OCI-M1 (cell line): ENCODE measurements around the gene BACE2.
A peak's percentile ranks its signal among the peaks of the same experiment; 100 is the strongest.

Experiments used
- DNase-seq: peaks from one replicate; lab custom pipeline; 2025; lab: John Stamatoyannopoulos, UW

BACE2 gene

DNA sequence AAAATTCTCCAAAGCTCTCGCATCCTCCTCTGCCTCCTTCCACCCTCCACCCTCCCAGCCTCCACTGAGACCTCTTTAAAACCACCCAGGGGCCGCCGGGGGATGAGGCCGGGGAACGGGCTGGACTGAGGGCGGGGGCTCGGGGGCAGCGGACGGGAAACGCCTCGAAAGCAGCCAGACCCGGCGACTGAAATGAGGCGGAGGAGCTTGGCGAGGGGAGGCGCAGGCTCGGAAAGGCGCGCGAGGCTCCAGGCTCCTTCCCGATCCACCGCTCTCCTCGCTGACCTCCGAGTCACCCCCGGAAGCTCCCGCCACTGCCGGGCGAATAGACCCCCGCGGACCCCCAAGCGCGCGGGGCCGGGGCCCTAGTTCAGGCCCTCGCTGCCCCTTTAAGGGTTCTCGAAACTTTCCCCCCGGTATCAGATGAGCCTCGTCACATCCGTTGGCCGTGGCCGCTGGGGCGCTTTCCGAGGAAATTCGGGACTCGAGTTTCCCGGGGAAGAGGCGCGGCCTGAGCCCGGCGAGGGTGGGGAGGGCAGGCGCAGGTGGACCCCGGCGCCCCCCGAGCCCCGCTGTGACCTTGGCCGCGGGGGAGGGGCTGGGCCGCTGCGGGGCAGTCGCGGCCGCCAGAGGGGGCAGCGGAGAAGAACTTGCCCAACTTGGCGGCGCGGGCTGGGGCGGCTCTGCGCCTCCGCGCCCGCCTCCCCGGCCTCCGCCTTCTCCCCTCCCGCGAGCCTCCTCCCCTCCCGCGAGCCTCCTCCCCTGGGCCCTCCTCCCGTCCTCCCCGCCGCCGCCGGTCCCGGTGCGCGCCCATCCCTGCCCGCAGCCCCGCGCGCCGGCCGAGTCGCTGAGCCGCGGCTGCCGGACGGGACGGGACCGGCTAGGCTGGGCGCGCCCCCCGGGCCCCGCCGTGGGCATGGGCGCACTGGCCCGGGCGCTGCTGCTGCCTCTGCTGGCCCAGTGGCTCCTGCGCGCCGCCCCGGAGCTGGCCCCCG lies at the start of gene BACE2:
Gene BACE2, plus strand, starts transcription at position 813 of the 995 bp plus-strand sequence. Its CDS starts 104 bp downstream, at position 917.
- peak; percentile 59 for DNase-seq

DNA sequence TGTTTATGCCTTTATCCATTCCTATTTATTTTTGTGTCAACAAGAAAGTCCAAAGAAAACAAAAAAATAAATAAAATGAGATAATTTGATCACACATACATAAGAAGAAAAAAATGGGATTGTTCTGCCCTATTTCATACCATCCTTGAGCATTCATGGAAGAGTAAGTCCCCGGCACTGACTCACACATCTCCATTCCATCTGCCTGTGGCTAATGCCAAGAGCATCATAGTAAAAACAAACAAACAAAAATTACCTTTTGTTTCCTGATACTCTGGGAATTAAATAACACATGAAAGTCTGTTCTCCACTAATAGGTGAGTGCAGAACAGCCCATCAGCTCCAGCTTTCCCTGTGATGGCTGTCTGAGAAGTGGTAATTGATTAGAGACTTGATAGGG lies 48.1 kb upstream of the BACE2 start:
- DNase-seq = no peak

- DNase-seq = no peak
These were observed 47.0 kb upstream of the BACE2 start for GRCh38 chr21:41120997-41121396.

DNA sequence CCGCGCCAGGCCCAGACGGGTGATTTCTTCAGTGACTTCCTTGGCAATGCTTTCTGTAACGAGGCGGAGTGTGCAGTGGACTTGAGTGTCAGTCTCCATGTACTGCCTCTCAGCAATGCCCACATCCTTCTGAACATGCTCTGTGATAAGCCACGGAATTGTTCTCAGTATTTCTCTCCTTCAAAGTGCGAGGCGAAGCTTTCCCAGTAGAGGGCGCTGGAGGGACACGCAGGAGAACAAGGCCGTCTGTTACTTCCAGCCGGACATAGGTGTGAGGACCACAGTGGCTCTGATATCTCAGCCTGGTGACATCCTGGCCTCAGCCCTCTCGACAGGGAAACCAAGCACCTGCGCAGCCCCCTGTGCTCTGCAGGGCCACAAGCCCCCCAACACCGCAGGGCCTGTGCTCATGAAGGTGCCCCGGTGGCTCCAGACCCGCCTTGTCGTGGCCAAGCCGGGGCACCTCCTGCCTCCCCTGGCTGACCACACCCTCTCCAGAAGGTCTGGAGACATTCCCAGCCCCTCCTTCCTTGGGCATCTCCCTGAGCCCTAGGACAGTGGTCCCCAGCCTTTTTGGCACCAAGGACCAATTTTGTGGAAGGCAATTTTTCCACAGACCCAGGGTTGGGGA lies 46.1 kb upstream of the BACE2 start:
- peak; percentile 86 for DNase-seq

- no peak for DNase-seq
These were observed 43.2 kb upstream of the BACE2 start for GRCh38 chr21:41124641-41125201.

GRCh38 chr21:41128981-41129380 lies 39.0 kb upstream of the BACE2 start:
- no peak for DNase-seq

GRCh38 chr21:41130883-41131282 lies 37.1 kb upstream of the BACE2 start:
- DNase-seq = no peak

DNA sequence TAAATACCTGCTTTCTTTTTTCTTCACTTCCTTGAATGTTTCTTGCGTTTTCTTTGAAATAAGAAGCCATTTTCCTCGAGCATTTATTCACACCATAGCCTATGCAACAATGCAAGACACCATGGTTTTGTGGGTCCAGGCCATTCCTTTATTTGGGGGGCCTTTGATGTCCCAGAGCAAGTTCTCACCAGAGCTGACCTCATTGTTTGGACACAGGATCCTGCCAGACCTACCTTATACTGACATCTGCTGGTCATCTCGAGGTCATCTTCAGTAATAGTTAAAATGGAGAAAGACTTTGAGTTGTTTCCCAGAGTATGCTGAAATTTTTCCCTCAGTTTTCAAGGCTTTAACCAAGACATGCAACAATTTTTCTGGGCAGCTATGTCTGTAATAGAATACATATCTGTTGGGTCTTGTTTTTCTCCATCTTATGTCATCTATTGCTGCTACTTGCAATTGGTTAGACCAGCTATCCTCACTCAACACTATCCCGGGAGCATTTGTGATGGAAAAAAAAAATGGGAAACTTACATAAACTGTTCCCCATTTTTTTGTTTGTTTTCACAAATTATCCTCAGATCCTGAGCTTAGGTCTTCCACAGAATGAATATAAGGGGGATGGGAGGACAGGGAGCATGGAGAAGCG lies 34.0 kb upstream of the BACE2 start:
- DNase-seq = peak; percentile 53

- no peak for DNase-seq
These were observed 32.2 kb upstream of the BACE2 start for GRCh38 chr21:41135746-41136145.

DNA sequence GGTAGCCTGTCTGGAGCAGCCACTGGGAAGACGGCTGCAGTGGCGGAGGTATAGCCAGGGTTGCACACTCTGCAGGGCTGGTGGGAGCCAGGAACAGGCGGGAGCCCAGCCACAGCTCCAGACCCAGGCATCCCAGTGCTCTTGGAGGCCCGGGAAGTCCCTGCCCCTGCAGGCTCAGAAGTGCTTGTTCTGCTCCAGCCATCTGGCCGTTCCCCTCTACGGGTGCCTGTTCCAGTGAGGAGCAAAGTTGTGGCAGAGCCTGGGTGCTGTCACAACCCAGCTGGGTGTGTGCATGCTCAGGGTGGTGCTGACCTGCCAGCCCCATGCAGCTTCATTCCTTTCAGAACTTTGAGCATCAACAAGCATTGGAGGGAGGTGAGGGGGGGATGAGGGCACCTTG lies 31.7 kb upstream of the BACE2 start:
- DNase-seq = no peak

DNA sequence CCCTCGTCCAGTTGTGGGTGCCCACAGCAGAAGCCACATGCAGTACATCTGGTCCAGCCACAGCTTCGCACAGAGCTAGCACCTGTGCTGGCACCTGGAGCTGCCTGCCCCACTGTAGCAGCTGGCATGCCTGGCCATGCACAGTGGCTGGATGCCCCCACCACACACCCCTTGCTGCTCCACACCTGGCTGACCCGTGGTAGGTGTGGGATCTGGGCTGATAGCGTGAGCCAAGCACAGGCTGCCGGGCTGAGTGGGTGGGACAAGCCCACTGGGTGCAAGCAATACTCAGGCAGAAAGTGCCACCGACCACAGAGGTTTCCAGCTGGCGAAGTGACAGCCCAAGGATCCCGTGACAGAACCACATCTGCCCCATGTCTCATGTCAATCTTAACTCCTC lies 30.6 kb upstream of the BACE2 start:
- no peak for DNase-seq

- no peak for DNase-seq
These were observed 30.1 kb upstream of the BACE2 start for GRCh38 chr21:41137889-41138288.

- DNase-seq = no peak
These were observed 29.2 kb upstream of the BACE2 start for GRCh38 chr21:41138711-41139110.

- DNase-seq = no peak
These were observed 28.7 kb upstream of the BACE2 start for GRCh38 chr21:41139275-41139674.

GRCh38 chr21:41139951-41140350 lies 28.0 kb upstream of the BACE2 start:
- DNase-seq = no peak

- no peak for DNase-seq
These were observed 26.9 kb upstream of the BACE2 start for GRCh38 chr21:41141031-41141457.

DNA sequence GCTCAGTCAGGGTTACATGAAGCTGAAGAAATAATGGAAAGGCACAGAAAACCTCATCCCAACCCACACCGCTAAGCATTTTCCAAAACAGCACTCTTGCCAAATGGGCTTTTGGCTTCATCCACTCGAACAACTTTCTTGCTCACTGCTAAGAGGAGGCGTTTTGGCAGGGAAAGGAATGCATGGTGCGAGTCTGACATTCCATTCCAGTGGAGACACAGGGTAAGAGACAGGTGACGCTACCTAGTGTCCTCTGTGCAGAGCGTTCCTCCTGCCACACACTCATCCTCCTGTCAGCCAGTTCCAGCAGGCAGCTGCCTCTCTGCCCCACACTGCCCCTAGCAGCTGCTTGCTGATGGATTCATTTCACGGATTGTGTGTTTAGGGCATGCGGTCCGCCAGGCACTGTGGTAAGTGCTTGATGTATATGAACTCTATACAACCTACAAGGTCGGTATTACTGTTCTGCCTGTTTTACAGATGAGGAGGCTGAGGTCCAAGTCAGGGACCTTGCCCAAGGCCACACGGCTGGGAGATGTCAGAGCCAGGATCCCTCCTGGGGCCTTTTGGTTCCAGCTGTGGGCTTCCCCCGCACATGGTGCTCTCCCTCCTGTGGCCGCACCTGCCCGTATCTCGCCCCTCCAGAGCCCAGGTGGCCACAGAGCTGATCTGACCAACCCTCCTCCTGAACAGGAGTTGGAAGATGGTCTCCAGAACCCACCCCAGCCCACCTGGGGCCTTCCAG lies 25.7 kb upstream of the BACE2 start:
- no peak for DNase-seq

DNA sequence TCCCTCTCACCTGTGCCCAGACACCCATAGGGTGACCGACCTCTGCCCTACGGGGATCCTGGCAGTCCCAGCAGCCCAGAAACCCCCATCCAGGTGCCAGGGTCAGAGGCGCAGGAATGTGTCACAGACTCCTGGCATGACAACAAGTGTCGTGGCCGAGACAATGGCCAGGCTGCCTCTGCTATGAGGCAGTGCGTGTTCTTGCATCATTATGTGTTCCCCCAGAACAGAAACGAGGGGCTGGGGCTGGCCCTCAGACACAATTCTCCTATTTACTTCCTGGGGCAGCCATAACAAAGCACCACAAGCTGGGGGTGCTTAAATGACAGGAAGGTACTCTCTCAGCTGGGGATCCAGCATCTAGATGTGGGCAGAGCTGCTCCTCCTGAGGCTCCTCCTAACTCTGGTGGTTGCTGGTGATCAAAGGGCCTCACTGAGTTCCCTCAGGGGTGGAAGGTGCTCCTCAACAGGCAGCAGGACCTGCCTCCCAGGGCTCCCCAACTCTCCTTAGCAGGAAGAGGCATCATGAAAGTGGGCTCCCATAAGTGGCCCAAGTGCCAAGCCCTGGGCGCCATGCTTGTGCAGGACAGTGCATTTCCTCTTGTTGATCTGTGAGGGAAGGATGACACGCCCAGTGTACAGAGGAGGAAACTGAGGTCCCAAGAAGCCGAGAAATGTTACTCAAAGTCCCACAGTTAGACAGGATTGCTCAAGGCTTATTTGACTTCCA lies 24.2 kb upstream of the BACE2 start:
- DNase-seq = no peak

- DNase-seq = no peak
These were observed 20.6 kb upstream of the BACE2 start for GRCh38 chr21:41147096-41147978.

DNA sequence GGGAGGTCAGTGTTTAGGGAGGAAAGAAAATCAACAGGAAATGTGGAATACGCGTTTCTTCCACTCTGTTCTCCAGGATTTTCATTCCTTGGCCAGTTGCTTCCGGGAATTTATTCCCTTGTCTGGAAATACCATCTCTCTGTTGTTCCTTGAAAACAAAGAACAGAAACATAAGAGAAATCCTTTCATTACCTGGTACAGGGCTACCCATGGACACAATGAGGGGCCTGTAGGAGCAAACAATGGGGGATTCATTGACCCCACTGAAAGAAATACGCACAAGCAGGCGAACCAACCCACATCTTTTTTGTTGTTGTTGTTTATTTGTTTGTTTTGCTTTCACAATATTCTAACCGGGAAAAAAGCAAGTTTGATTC lies 20.0 kb upstream of the BACE2 start:
- no peak for DNase-seq
